ENCODE data around the gene NOTCH1.
"Not testable (repeated sequence)": the region's sequence is repeated elsewhere in the genome, so short reads cannot be mapped to it uniquely, and the experiment has no call there.

The NOTCH1 gene

DNA sequence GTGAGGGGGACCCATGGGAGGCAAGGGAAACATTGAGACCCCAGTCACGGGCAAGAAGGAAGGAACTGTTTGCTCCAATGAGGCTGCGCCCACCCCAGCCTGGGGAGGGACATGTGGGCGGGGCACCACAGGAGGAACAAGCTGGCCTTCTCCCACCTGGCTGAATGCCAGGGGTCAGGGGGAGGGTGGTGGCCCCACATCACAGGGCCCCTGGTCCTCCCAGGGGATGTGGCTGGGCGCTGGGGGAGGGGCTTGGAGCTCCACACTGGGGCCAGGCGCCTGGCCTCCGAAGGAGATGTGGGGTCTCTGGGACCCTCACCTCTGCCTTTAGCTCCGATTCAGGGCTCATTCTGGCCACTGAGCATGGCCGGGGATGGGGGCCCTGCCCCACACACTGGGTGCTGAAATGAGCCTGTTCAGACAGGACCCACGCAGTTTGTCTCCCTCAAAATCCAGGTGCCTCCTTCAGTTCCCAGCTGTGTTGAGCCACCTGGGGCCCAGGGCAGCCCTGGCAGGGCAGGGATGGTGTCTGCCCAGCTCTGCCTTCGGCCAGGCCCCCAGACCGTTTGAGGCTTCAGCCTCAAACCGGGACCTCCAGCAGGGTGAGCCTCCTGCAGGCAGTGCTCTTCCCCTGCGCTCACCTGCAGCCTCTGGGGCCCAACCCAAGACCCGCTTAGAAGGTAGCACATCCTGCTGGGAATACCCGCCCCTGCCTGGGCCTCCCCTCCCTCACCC lies 33.2 kb upstream of the NOTCH1 start:
- no peak for DNase-seq (ENCODE audit: low read depth)

DNA sequence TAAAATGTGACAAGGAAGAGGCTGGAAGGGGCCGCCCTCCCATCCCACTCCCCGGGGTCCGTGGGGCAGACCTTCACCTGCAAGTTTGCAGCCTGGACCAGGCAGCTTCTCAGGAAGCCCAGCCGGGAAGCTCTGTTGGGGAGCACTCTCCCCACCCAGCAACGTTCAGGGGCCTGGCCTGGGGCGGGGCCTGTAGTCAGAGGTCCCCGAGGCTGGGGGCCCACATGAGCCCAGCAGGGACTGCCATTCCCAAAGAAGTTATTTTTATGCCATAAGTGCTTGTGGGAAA lies 32.7 kb upstream of the NOTCH1 start:
- DNase-seq (ENCODE audit: low read depth) = no peak

DNA sequence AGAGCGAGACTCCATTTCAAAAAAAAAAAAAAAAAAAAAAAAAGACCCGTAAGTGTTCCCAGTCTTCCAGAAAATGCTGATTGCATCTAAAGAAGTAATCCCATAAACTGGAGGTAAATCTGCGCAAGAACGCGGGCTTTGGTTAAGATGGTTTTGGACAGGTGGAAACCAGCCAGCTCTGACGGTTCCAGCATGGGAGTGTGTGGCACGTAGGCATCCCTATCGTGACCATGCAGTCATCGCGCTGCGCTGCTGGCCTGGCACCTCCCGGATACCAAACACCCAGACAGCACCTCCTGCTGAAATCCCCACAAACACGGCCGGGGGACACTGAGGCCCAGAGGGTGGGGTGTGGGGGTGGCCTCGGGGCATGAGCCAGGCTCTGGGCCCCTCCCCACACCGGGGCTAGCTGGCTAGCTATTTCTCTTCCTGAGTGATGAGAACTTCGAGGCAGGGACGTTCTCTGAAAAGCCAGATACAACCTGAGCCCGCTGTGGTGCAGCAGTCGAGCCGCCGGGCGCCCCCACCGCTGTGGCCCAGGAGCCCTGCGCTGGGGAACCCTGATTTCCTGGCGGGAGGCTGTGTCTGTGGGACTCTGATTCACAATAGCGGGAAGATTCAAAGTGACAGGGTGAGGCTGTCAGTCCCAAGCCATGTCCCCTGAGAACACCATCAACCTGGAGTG lies 32.2 kb upstream of the NOTCH1 start:
- DNase-seq (ENCODE audit: low read depth) = no peak

DNA sequence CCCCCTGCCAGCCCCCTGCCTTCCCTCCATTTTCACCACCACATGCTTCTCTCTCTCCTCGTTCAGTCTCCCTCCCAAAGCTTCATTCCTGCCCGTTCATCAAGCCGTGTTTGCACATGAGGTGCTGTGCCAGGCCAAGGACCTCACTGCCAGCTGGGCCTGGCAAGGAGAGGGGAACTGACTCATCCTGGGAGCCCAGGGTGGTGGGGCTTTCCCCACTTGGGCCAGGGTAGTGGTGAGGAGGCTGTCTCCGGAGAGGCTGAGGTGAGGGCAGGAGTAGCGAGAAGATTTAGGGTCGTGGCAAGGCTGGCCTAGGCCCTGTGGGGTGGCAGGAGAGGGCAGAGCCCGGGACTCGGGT lies 30.4 kb upstream of the NOTCH1 start:
- DNase-seq (ENCODE audit: low read depth) = no peak

DNA sequence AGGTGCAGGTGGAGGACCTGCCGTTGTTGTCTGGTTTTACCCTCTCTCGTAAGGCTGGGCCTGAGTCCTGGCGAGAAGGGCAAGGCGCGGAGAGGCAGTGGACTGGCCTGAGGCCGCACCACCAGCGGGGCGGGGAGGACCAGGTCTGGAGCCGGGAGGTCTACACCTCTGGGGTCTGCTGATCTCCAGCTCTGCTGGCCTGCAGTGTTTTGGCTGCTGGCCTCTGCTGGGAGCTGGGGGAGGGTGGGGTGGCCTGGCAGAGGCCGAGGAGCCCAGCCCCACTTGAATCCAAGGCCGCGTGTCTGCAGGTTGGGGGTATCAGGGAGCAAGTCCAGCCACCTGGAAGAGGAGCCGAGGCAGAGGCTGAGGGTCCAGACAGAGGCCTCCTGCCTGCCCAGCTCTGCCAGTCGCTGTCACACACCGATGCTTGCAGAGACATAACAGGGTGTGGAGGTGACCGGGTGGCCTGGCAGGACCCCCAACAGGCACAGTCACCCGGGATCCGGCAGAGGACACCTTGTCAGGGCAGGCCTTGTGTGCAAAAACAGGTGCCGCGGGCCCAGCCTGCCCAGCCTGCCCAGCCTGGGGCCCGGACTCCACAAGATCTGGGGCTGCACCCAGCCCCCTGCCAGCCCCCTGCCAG lies 29.9 kb upstream of the NOTCH1 start:
- no peak for DNase-seq (ENCODE audit: low read depth)

DNA sequence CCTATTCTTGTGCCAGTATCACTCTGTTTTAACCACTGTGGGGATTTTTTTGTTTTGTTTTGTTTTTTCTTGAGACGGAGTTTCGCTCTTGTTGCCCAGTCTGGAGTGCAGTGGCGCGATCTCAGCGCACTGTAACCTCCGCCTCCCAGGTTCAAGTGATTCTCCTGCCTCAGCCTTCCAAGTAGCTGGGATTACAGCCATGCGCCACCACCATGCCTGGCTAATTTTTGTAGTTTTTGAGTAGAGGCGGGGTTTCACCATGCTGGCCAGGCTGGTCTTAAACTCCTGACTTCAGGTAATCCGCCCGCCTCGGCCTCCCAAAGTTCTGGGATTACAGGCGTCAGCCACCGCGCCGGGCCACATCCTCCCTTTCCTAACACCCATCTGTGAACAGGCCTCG lies 28.8 kb upstream of the NOTCH1 start:
- DNase-seq (ENCODE audit: low read depth) = not testable (repeated sequence)

DNA sequence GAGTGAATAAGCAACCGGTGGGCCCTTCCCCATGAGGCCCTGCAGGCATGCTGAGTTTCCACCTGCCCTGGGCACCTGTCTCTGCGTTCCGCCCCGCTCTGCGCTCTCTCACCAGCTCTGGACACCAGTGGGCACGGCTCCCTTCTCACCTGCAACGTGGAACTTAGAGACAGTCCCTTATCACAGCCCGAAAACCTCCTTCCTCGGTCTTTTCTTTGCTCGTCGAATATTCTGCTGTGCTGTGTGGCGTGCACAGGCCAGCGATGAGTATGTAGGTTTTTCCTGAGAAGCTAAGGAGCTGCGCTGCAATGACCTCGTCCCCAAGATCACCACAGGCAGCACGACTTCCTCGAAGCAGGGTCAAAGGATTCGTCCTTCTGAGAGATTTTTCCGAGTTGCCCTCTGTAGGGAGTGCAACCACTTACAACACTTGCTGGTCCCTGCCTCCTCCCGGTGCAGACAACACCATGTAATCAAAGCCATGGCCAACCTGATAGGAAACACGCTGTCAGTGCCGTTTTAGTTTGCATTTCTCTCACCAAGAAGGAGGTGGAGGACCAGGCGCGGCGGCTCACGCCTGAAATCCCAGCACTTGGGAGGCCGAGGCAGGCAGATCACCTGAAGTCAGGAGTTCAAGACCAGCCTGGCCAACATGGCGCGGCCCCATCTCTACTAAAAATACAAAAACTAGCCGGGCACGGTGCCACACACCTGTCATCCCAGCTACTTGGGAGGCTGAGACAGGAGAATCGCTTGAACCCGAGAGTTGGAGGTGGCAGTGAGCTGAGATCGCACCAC lies 27.2 kb upstream of the NOTCH1 start:
- no peak for DNase-seq (ENCODE audit: low read depth)

DNA sequence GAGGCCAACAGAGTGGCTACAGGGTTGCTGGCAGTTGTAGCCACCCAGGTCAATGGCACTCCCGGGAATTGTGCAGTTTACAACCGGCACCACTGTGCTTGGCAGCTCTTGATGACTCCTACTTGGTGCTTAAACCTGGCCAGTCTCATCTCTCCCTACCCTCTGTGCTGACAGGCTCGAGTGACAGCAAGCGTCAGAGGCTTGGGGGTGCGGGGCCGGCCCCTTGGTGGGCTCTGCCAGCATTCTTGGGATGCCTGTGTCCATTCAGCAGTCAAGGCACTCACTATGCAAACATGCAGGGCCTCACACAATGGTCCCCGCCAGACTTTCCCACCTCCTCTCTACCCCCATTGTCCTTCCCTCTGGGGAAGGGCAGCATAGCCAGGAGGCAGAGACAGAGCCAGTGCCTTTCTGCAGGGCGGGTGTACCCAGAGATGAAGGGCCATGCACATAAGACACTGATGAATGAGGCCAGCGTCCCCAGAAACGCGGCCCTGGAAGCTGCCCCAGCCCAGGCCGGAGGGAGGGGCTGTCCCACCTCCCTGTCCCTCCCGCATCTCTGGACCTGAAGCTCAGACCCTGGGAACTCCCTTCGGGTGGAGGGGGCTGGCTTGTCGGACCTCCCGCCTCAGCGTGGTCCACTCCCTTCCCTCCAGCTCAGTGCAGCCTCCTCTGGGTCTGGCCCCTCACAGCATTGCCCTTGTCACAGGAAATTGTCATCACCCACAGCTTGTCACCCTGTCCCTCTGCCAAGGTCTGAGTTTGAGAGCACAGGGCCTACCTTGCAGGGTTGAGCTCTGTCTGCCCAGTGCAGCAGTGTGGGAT lies 26.4 kb upstream of the NOTCH1 start:
- no peak for DNase-seq (ENCODE audit: low read depth)

DNA sequence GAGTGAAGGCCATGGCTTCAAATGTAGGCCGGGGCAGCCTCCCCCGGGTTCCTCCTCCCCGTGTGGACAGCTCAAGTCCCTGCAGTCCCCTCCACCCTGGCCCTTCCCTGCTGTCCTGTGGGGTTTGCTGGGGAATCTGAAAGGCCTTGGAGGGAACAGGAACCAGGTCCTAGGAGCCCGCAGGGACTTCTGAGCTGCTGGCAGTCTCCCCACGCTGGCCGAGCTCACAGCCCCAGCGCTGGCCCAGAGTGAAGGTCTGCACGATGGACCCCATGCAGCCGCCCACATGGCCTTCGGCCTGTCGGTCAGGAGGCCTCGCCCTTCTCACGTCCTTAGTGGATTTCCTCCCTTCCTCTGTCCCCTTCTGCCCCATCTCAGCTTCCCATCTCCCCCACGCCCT lies 25.7 kb upstream of the NOTCH1 start:
- no peak for DNase-seq (ENCODE audit: low read depth)

DNA sequence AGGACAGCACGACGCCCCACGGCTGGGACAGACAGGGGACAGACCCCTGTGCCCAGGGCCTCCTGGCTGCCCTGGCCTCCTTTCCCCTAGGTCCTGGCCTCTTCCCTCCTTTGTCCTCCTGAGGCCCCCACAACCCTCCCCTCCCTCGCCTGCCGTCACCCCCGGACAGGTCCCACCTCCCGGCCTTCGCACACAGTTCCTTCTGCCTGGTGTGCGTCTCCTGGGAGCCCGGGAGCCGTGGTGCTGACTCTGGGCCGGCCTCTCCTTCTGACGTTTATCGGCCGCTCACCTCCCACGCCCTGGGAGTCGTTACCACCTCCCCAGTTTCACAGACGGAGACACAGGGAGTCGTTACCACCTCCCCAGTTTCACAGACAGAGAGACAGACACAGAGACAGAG lies 25.1 kb upstream of the NOTCH1 start:
- DNase-seq (ENCODE audit: low read depth) = no peak

DNA sequence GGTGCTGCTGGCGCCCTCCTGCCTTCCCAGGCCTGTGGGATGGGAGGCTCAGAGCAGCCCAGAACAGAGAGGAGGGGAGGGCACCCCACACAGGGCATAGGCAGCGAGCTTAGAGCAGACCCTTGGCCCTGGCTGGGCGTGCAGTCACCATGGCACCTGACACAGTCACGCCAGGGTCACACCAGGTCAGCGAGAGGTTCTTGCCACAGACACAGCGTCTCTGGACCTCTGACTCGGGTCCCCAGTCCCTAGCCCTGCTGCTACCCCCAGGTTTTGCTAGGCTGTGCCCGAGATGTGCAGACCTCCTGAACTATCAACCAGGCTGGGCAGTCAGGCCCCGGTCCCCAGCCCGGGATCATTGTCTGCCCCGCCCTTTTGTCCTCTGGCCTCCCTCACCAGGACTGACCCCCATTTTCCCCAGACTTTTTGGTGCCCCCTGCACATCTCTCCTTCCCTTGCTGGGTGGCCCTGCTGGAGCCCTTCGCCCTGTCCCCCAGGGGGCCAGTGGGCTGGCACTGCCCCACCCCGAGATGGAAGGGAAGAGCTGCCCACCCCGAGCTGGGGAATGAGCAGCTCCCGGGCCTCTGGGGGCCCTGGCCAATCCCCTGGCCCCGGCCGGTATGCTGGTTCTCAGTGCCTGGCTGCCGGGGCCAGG lies 24.5 kb upstream of the NOTCH1 start:
- DNase-seq (ENCODE audit: low read depth) = no peak

DNA sequence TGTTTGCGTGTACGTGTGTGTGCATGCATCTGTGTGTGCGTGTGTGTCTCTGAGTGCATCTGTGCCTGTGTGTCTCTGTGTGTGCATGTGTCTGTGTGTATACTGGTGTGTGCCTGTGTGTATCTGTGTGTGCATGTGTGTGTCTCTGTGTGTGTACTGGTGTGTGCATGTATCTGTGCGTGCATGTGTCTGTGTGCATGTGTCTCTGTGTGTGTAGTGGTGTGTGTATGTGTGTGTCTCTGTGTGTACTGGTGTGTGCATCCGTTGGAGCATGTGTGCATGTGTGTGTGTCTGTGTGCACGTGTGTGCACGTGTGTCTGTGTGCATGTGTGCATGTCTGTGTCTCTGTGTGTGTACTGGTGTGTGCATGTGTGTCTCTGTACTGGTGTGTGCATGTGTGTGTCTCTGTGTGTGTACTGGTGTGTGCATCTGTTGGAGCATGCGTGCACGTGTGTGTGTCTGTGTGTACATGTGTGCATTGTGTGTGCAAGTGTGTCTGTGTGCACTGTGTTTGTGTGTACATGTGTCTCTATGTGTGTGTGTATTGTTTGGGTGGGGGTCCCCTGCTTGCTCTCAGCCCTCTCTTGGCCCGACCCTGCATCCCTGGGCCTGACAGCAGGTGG lies 23.8 kb upstream of the NOTCH1 start:
- DNase-seq (ENCODE audit: low read depth) = no peak

DNA sequence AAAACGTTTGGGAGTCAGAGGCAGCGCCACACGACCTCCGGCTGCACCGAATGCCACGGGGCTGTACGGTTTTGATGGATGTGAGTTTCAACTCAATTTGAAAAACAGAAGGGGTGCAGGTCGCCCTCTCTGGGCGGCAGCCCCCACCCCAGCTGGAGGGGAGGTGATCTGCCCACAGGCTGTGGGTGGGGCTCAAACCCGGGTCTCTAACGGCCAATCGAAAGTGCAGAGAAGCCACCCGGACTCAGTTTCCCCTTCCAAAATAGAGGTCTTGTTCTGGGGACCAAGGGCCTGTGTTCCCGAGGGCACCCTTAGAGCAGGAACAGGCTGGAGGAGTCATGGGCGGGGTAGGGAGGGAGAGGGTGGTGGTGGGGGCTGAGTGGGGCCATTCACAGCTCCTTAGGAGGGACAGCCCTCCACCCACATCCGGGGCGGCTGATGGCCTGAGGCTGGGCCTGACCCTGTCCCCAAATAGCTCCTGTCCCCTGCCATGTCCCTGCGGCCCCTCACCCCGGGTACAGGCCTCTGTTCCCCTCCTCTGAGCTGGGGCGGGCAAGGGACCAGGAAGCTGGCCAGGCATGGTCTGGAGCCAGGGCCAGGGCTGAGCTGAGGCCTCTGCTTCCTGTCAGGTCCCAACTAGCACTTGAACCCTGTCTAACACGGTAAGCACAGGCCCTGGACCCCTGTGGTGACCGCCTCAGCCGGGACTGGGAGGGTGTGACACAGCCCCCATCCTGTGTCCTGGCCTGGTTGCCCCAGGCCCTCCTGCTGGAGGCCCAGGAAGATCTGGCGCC lies 22.6 kb upstream of the NOTCH1 start:
- DNase-seq (ENCODE audit: low read depth) = no peak

DNA sequence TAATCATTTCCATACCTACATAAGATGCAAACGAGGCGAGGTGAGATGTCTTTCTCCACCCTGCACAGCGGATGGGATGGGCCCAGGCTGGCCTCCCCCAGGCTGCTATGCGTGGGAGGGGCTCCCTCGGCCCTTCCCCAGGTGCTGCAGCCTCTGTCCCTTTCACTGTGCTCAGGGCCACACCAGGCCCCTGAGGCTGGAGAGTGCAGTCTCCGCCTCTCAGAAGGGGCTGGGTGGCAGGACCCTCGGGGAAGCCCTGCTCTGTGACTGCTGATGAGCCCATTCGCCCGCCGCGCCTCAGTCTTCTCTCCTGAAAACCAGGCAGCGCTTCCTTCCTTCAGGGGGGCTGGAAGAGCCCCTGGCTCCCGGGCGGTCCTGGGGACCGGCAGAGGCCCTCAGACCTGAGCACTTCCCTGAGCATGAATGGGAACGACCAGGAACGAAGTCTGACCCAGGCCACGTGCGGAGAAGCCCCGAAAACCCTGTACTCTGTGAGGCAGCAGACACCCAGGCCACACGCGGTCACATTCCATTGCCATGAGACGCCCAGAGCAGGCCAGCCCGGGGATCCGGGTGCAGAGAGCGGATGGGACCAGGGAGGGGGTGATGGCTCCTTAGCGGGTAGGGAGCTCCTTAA lies 21.9 kb upstream of the NOTCH1 start:
- DNase-seq (ENCODE audit: low read depth) = no peak

DNA sequence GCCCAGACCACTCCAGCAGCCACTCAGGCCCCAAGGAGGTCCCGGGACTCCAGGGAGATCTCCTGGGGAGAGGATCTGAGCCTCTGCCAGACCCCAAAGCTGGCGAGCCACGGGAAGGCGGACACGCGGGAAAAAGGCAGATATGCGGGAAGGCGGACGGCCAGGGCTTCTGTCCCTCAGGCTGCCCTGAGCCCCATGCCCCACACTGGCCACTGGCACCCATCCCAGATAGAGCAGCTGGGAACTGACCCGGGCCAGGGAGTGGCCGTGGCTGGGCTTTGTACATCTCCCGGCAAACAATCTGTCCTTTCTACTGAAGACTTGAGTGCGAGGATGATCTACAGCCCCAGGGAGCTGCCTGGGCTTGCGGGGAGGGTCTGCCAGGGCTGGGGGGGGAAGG lies 21.1 kb upstream of the NOTCH1 start:
- no peak for DNase-seq (ENCODE audit: low read depth)

DNA sequence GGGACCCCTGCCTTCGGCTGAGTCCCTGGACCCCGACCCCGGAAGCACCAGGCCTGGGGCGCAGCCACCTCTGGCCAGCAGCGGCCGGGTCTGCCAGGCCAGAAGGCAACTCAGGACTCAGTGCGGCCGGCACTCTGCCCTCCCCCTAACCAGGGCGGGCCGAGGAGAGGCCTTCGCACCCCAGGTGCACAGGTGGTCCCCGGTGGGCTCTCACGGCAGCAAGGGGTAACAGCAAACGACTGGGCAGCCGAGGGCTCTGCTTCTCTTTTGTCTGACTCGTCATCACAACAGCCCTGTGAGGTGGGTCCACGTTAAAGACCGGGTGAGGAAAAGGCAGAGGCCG lies 20.7 kb upstream of the NOTCH1 start:
- DNase-seq (ENCODE audit: low read depth) = no peak

DNA sequence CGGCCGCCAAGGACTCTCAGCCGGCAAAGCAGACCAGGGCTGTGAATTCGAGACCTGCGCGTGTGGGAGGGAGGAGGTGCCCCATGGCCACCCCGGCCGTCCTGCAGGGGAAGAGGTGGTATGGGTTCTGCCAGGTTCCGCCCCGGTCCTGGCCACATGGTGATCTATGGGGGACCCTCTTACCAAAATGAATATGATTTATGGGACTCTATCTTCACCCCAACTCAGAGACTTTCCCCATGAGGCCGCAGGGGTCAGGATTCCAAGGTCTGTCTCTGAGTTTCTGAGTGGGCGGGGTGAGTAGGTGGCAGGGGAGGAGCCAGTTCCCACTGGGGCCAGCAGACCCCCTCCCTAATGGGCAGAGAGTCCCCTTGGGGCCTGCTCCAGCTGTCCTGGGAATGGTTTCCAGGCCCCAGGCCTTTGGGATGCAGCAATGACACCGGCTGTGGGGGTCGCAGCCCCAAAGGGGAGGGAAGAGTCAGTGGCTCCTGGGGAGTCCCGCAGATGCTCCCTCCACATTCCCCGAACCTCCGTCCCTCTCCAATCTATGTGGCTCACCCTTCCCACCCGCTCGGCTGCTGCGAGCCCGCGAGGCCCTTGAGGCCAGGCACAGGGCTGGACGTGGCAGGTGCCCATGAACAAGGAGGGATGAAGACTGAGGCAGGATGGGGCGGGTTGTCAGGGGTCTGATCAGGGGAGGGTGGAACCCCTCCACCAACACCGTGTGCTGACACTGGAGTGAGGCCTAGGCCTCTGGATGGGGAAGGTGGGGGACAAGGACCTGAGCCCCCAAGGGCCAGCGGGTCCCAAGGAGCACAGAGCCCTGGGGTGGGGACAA lies 20.1 kb upstream of the NOTCH1 start:
- DNase-seq (ENCODE audit: low read depth) = no peak

DNA sequence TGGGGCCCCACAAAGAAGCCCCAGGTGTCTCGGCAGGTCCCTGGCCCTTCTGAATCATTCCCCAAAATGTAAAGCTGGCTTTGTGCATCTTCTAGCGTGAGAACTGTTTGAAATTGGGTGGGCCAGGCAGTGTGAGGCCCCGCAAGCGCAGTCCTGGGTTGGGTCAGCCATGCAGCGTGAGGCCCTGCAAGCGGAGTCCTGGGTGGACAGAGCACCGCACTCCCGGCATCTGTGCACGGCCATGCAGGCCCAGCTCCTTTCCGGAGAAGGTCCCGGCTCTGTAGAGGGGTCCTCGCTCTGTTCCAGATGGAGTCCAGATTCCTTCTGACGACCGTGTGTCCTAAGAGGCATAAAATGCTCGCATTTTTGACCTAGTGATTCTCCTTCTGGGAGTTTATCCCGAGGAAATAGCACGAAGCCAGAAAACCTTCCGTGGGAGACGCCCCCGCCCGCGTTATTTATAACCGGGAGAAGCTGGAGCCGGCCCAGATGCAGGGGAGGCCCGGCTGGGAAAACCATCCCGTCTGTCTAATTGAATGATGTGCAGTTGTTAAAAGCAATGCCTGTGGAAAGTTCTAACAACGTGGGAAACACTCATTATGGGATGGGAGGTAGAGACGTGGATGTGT lies 19.4 kb upstream of the NOTCH1 start:
- no peak for DNase-seq (ENCODE audit: low read depth)

Measured in stimulated activated CD8-positive, alpha-beta memory T cell treated with anti-CD3 and anti-CD28 coated beads, Interleukin-15, amount 100 ng/mL, for 24 hours (primary cell).